H1 (cell line): ENCODE measurements around the gene FERMT2. TPM values are rescaled to one million over a fixed set of nuclear protein-coding genes. Genes with fewer than 3 reads are reported as not detected.

ENCODE experiments used
- BRCA1 ChIP-seq: IDR thresholded peaks from 2 replicates; pipeline ENCODE4 v1.6.1; 2012; ENCODE audit warnings: low read depth, low read length, improper control_type of control experiment
- EGR1 ChIP-seq: IDR thresholded peaks from 2 replicates; pipeline ENCODE4 v1.6.1; 2011; ENCODE audit warnings: low read depth, low read length, borderline replicate concordance
- EZH2 ChIP-seq: fragments of 200-600 bp; sonication (generic); IDR thresholded peaks from 2 replicates; pipeline ENCODE4 v1.7.1; 2012; ENCODE audit warnings: low read depth, mild to moderate bottlenecking, moderate library complexity, low read length, inconsistent platforms; ENCODE audit not compliant: severe bottlenecking
- GTF2F1 ChIP-seq: IDR thresholded peaks from 2 replicates; pipeline ENCODE4 v1.6.1; 2012; ENCODE audit warnings: low read depth, low read length, improper control_type of control experiment, borderline replicate concordance
- TAF7 ChIP-seq: optimal IDR thresholded peaks from 2 replicates; pipeline ENCODE3; 2011; ENCODE audit warnings: low read depth, mild to moderate bottlenecking, inconsistent platforms, low read length, moderate library complexity, borderline replicate concordance
- polyA plus RNA-seq, 7 experiments: library from polyadenylated mRNA; depleted of rRNA in 3 of 7; stranded (reverse) in 5 of 7; unstranded in 2 of 7; fragments of >200 nt in 5 of 7; fragments of 200-250 nt in 2 of 7; gene quantifications; 1 replicate in 5 of 7; 2 replicates in 1 of 7; 4 replicates in 1 of 7; pipeline versions ENCODE4 v1.2.1 to v1.2.3, GENCODE V29; 2011 to 2013; ENCODE audit warnings: missing spikeins in 2 of 7, mixed read lengths in 2 of 7
- total RNA-seq: library from RNA; stranded (reverse); fragmentation: NEBNext Ultra II Directional; extraction: Animal tissue kit (Norgen Biotek cat#: 25700); gene quantifications from 2 replicates; pipeline ENCODE4 v1.2.1, GENCODE V29; 2021

Gene FERMT2
- total and polyA plus RNA-seq, 2 of the 8 experiments (the other 6 are each of a cell fraction or from before 2014, with no cell fraction given), result 53.3 to 142 TPM

GRCh38 chr14:52875707-52876106 lies 75.1 kb downstream of the FERMT2 start (continued):
- TF ChIP-seq GTF2F1 (no peak), TAF7 (no peak), BRCA1 (no peak), EZH2 (no peak), EGR1 (no peak)
